ENCODE measurements around the gene VWF.

VWF gene

GRCh38 chr12:5907807-5908206 lies 216.7 kb downstream of the VWF start:
- H3K4me3 Mint-ChIP-seq = no peak overlapping the region
- no peaks in the 10 kb centered on the region for H3K36me3 Mint-ChIP-seq (ENCODE audit: insufficient read depth)
- H3K27ac Mint-ChIP-seq (ENCODE audit: low read depth) = no peak overlapping the region
- H3K4me1 Mint-ChIP-seq = no peaks in the 10 kb centered on the region
- ATAC-seq (replicated peaks; ENCODE audit: extremely low read depth, poor library complexity, severe bottlenecking) = no peak
- H3K27me3 Mint-ChIP-seq = peaks cover 75% of the 10 kb centered on the region
- H3K9me3 Mint-ChIP-seq = no peaks in the 10 kb centered on the region
- no peak for DNase-seq (ENCODE audit: low spot score in 2 of 2)

GRCh38 chr12:5905757-5906156 lies 218.7 kb downstream of the VWF start:
- Mint-ChIP-seq H3K4me3 (no peak overlapping the region), H3K9me3 (no peaks in the 10 kb centered on the region), H3K36me3 (ENCODE audit: insufficient read depth) (no peaks in the 10 kb centered on the region), H3K27me3 (peaks cover 66% of the 10 kb centered on the region), H3K27ac (ENCODE audit: low read depth) (no peak overlapping the region), H3K4me1 (no peaks in the 10 kb centered on the region)
- ATAC-seq (replicated peaks; ENCODE audit: extremely low read depth, poor library complexity, severe bottlenecking) (no peak), DNase-seq (ENCODE audit: low spot score in 2 of 2) (no peak)

- H3K27me3 Mint-ChIP-seq = peaks cover 64% of the 10 kb centered on the region
- no peaks in the 10 kb centered on the region for H3K9me3 Mint-ChIP-seq
- ATAC-seq (replicated peaks; ENCODE audit: extremely low read depth, poor library complexity, severe bottlenecking) = no peak
- no peak for DNase-seq (ENCODE audit: low spot score in 2 of 2)
- no peak overlapping the region for H3K27ac Mint-ChIP-seq (ENCODE audit: low read depth)
- H3K36me3 Mint-ChIP-seq (ENCODE audit: insufficient read depth) = no peaks in the 10 kb centered on the region
- H3K4me3 Mint-ChIP-seq = no peak overlapping the region
- H3K4me1 Mint-ChIP-seq = no peaks in the 10 kb centered on the region
Observed at GRCh38 chr12:5904969-5905368, 219.5 kb downstream of the VWF start.

- no peaks in the 10 kb centered on the region for H3K36me3 Mint-ChIP-seq (ENCODE audit: insufficient read depth)
- no peak overlapping the region for H3K4me3 Mint-ChIP-seq
- no peak for DNase-seq (ENCODE audit: low spot score in 2 of 2)
- no peaks in the 10 kb centered on the region for H3K4me1 Mint-ChIP-seq
- peaks cover 61% of the 10 kb centered on the region for H3K27me3 Mint-ChIP-seq
- ATAC-seq (replicated peaks; ENCODE audit: extremely low read depth, poor library complexity, severe bottlenecking) = no peak
- H3K27ac Mint-ChIP-seq (ENCODE audit: low read depth) = no peak overlapping the region
- no peaks in the 10 kb centered on the region for H3K9me3 Mint-ChIP-seq
Observed at GRCh38 chr12:5904441-5904840, 220.0 kb downstream of the VWF start.

DNA sequence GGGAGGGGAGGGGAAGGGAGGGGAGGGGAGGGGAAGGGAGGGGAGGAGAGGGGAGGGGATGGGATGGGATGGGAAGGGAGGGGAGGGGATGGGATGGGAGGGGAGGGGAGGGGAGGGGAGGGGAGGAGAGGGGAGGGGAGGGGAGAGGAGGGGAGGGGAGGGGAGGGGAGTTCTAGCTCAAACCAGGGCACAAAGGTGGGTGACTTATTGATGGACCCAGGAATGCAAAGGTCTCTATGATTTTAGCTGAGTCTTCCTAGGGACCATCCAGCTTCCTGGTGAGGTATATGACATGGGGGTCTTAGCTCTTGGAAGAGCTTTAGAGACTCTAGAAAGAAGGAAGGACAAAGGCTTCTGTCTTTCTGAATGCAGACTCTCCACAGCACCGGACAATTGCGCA lies 221.7 kb downstream of the VWF start:
- DNase-seq (ENCODE audit: low spot score in 2 of 2) (no peak), ATAC-seq (replicated peaks; ENCODE audit: extremely low read depth, poor library complexity, severe bottlenecking) (no peak)
- no peaks in the 10 kb centered on the region for H3K9me3 Mint-ChIP-seq
- peaks cover 56% of the 10 kb centered on the region for H3K27me3 Mint-ChIP-seq
- H3K4me3 Mint-ChIP-seq = no peak overlapping the region
- H3K36me3 Mint-ChIP-seq (ENCODE audit: insufficient read depth) = no peaks in the 10 kb centered on the region
- no peak overlapping the region for H3K27ac Mint-ChIP-seq (ENCODE audit: low read depth)
- H3K4me1 Mint-ChIP-seq = no peaks in the 10 kb centered on the region

- no peak overlapping the region for H3K4me3 Mint-ChIP-seq
- no peaks in the 10 kb centered on the region for H3K36me3 Mint-ChIP-seq (ENCODE audit: insufficient read depth)
- no peaks in the 10 kb centered on the region for H3K4me1 Mint-ChIP-seq
- no peaks in the 10 kb centered on the region for H3K9me3 Mint-ChIP-seq
- ATAC-seq (replicated peaks; ENCODE audit: extremely low read depth, poor library complexity, severe bottlenecking) (no peak), DNase-seq (ENCODE audit: low spot score in 2 of 2) (no peak)
- peaks cover 65% of the 10 kb centered on the region for H3K27me3 Mint-ChIP-seq
- H3K27ac Mint-ChIP-seq (ENCODE audit: low read depth) = no peak overlapping the region
Observed at GRCh38 chr12:5901416-5901815, 223.1 kb downstream of the VWF start.

GRCh38 chr12:5900533-5901205 lies 223.8 kb downstream of the VWF start:
- H3K9me3 Mint-ChIP-seq = no peaks in the 10 kb centered on the region
- no peaks in the 10 kb centered on the region for H3K36me3 Mint-ChIP-seq (ENCODE audit: insufficient read depth)
- DNase-seq (ENCODE audit: low spot score in 2 of 2) (no peak), ATAC-seq (replicated peaks; ENCODE audit: extremely low read depth, poor library complexity, severe bottlenecking) (no peak)
- H3K27ac Mint-ChIP-seq (ENCODE audit: low read depth) = no peak overlapping the region
- no peak overlapping the region for H3K4me3 Mint-ChIP-seq
- H3K4me1 Mint-ChIP-seq = no peaks in the 10 kb centered on the region
- peaks cover 69% of the 10 kb centered on the region for H3K27me3 Mint-ChIP-seq

DNA sequence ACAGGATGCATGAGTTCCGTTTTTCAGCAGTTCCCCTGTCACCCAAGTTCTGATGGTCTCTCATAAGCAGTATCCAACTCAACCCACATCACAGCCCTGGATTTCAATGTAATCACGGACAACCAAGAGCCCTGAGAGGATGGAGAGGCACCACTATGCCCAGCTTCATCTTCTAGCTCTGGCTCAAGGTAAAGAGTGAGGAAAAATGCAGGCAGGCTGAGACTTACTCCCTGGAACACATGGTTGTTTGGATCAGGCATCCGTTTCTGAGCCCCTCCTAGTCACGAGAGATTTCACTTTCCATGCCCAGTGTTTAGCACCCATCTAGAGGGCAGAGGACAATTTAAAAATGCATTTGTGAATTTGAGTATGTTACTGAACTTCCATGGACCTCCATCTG lies 224.4 kb downstream of the VWF start:
- Mint-ChIP-seq H3K4me1 (no peaks in the 10 kb centered on the region), H3K27ac (ENCODE audit: low read depth) (no peak overlapping the region), H3K4me3 (no peak overlapping the region), H3K27me3 (peaks cover 69% of the 10 kb centered on the region), H3K9me3 (no peaks in the 10 kb centered on the region), H3K36me3 (ENCODE audit: insufficient read depth) (no peaks in the 10 kb centered on the region)
- no peak for DNase-seq (ENCODE audit: low spot score in 2 of 2)
- ATAC-seq (replicated peaks; ENCODE audit: extremely low read depth, poor library complexity, severe bottlenecking) = no peak

DNA sequence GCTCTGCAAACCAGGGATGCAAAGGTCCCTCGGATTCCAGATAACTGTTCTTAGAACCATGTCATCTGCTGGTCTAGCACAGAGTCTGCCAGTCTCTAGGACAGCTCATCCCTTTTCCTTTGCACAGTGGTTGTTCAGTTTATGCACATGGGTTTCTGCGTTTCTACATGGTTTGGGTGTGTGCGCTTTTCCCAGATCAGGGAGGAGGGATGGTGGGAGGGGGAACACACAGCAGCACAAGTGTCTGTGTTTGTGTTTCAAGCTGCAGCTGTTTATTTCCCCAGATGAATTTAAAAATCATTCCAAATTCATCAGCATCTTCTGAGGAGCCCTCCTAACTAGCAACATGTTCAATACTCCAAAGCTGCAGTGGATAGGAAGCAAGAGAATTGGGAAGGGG lies 224.8 kb downstream of the VWF start:
- Mint-ChIP-seq H3K27me3 (peaks cover 69% of the 10 kb centered on the region), H3K36me3 (ENCODE audit: insufficient read depth) (peaks cover under 1% of the 10 kb centered on the region), H3K27ac (ENCODE audit: low read depth) (no peak overlapping the region), H3K9me3 (no peaks in the 10 kb centered on the region), H3K4me3 (no peak overlapping the region), H3K4me1 (no peaks in the 10 kb centered on the region)
- ATAC-seq (replicated peaks; ENCODE audit: extremely low read depth, poor library complexity, severe bottlenecking) = no peak
- no peak for DNase-seq (ENCODE audit: low spot score in 2 of 2)

DNA sequence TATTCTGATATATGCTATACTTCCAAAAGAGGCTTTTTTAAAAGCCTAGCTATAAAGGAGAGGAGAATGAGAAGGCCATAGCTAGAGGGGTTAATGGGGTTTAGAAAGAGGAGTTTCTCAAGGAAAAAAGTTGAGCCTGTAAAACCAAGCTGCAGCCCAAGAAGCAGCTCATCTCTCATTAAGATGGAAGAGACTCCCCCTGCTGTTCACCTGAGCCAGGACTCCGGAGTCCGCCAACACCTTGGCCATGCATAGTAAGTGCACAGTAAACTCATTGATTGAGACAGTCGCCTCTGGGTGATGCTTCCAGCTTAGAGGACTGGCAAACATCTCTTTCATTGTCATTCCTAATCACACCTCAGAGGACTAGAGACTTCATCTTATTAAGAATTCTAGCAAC lies 225.6 kb downstream of the VWF start:
- Mint-ChIP-seq H3K27ac (ENCODE audit: low read depth) (no peak overlapping the region), H3K4me3 (no peak overlapping the region), H3K27me3 (peaks cover 69% of the 10 kb centered on the region), H3K4me1 (no peaks in the 10 kb centered on the region), H3K9me3 (no peaks in the 10 kb centered on the region), H3K36me3 (ENCODE audit: insufficient read depth) (peaks cover 2% of the 10 kb centered on the region)
- ATAC-seq (replicated peaks; ENCODE audit: extremely low read depth, poor library complexity, severe bottlenecking) = no peak
- no peak for DNase-seq (ENCODE audit: low spot score in 2 of 2)

Data from central memory CD8-positive, alpha-beta T cell (primary cell).